Measurements from ENCODE around the gene LRRTM4.
"Not testable (repeated sequence)": the region's sequence is repeated elsewhere in the genome, so short reads cannot be mapped to it uniquely, and the experiment has no call there.

The LRRTM4 gene

DNA sequence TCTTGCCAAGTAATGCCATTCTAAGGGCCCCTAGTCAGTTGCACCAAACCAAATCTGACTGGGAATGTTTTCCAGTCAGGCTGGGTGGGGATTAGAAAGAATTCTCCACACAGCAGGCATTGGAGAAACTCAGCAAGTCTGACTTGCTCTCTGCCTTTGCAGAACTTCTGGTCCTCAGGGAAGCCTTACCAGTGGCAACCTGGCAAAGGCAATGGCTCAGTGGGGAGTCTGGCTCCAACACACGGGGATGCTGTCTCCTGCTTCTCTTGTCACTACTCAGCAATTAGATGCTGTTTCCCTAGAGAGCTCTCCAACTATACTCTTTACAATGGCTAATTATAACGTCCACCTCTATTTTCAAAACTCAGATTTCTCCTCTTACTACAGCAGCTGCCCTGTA, 810.7 kb downstream of the LRRTM4 start:
- no peak for DNase-seq

DNA sequence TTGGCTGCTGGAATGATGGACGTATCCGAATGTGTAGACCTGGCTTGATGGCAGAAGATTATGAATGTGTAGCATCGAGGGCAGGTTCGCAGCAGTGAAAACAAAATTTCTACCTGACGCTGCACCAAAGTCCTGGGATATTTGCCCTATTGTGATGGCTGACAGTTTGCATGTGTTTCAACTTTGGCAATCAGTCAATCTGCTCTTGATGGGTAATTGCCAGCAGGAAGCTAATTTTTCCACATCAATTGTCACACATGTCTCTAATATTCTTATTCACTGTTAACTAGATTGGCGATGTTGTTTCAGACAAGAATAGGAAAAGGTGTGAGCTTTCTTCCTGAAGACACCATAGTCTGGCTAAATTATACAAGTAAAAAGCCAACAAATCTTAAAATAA, 821.3 kb downstream of the LRRTM4 start:
- DNase-seq, result no peak

DNA sequence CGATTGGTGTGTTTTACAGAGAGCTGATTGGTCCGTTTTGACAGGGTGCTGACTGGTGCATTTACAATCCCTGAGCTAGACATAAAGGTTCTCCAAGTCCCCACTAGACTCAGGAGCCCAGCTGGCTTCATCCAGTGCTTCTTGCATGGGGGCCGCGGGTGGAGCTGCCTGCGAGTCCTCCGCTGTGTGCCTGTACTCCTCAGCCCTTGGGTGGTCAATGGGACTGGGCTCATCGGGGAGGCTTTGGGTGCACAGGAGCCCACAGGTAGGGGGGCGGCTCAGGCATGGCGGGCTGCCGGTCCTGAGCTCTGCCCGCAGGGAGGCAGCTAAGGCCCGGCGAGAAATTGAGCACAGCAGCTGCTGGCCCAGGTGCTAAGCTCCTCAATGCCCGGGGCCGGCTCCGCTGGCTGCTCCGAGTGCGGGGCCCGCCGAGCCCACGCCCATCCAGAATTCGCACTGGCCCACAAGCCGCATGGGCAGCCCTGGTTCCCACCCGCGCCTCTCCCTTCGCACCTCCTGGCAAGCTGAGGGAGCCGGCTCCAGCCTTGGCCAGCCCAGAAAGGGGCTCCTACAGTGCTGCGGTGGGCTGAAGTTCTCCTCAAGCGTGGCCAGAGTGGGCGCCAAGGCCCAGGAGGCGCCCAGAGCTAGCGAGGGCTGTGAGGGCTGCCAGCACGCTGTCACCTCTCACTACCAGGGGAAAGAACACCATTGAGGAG, 824.0 kb downstream of the LRRTM4 start:
- not testable (repeated sequence) for DNase-seq

Measured in hematopoietic multipotent progenitor cell treated with erythropoietin and hydrocortisone succinate and interleukin-3 and kit ligand, for 8 days (in vitro differentiated cells).